HG03521 (cell line): ENCODE results near the gene MYO1E.
A peak's percentile ranks its signal among the peaks of the same experiment; 100 is the strongest.

Source experiments
- ATAC-seq: cut with Tn5 transposase; IDR thresholded peaks from one replicate; pipeline ENCODE4 v1.9.1; 2021; ENCODE audit warnings: mild to moderate bottlenecking, moderate library complexity; ENCODE audit not compliant: unreplicated experiment

MYO1E gene

DNA sequence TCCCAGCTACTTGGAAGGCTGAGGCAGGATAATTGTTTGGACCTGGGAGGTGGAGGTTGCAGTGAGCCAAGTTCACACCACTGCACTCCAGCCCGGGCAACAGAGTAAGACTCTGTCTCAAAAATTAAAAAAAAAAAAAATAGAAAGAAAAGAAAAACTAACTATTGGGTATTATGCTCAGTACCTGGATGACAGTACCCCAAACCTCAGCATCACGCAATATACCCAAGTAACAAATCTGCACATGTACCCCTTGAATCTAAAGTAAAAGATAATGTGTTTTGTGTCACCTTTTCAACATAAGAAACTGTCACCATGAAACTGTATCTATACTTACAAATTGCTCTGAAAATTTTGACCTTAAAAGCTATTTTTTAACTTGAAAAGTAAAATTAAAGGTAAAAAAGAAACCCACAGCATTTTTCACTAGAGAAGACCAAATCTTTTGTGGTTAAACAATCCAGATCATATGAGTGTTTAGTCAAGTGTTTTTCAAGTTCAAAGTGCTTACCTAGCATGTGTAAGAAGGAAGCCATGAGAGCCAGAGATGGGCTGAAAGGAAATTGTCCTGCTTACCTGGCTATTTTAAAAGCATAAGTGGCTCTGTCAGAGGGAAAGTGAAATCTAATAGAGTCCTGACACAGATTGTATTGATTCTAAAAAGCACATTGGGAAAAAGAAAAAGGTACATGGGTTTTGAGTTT lies 50.5 kb downstream of the MYO1E start:
- no peak for ATAC-seq

DNA sequence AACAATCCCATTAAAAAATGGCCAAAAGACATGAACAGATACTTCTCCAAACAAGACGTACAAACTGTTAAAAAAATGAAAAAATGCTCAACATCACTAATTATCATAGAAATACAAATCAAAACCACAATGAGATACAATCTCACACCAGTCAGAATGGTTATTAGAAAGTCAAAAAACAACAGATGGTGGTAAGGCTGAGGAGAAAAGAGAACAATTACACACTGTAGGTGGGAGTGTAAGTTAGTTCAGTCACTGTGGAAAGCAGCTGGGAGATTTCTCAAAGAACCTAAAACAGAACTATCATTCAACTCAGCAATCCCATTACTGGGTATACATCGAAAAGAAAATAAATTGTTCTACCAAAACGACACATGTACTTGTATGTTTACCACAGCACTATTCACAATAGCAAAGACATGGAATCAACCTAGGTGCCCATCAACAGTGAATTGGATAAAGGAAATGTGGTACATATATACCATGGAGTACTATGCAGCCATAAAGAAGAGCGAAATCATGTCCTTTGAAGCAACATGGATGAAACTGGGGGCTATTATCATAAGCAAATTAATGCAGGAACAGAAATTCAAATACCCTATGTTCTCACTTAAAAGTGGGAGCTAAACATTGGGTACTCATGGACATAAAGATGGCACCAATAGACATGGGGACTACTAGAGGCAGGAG lies 51.5 kb downstream of the MYO1E start:
- no peak for ATAC-seq

DNA sequence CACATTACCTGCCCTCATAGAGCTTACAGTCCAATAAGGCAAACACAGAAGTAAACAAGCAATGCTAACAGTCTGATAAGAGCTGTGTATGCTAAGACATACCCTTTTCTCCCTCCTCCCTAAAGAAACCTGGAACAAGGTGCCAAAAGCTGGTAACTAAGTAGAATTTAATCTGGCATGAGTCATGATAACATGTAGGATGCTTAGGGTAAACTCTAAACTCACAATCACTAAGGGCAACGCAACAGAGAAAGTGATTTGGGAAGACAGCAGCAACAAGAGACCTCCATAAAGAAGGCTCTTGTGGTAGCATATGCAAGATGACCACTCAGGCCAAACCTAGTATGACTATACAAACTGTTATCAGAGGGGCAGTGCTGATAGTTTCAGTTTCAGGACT lies 55.5 kb downstream of the MYO1E start:
- no peak for ATAC-seq

DNA sequence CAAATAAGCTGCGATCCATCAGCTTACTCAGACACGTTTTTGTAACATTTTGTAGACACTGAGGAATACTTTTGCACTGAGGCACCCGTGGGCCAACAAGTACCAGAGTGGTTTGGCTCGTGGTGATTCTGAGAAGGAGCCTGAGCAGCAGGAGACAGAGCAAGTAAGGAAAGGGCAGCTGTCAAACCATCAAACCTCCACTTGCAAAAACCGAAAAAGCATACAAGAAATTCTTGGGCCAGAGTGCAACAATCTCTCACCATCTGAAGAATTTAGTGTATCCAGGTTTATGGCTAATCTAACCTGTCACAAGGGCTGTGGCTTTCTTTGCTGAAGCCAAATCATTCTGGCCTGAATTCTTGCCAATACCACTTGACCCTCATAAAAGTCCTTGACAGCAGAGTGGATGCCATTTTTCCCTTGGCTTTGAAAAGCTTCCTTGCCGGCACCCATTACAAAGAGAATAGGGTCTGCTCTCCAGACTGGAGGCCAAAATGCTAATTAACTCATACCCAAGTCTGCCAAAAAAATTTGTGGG lies 56.7 kb downstream of the MYO1E start:
- no peak for ATAC-seq

DNA sequence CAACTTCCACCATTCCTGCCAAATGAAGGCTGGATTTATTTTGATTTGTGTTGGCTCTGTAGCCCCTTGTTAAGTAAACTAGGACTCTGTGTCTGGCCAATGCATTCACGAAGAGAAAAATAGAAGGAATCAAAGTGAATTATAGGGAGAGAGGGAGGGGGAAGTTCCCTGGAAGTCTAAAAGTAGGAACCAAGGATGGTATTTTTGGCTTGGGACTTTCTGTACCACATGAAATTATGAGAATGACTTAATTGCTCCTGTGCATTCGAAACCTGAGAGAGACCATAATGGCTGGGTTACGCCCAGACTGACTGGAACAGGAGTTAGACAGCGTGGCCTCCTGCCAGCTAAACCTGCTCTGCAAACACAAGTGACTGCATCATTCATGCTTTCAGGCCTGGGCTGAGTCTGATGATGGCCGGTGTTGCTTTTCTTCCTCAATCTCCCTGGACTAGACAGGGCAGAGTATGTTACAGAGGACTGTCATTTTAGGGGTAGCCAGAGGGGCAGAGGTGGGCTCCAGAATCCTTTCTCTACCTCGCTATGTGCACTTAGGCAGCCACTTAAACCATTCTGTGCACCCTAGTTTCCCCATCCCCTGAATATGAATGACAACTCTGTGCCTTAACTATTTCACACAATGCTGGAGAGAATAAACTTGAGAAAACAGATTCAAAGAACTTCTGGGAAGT lies 58.9 kb downstream of the MYO1E start:
- peak; percentile 73 for ATAC-seq

DNA sequence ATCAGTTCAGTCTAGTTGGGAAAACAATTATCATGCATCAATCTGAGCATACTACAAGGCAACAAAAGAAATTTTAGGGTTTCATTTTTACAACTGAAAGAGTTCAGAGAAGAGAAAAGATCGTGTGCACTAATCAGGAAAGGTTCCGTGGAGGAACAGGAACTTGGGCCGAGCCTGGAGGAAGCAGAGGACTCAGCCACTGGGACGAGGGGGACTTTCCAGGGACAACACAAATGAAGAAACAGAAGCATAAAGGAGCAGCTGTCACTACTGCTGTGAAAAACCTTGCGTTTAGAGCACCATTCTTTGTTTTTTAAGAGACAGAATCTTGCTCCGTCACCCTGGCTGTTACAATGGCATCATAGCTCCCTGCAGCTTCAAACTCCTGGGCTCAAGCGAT lies 60.5 kb downstream of the MYO1E start:
- ATAC-seq = no peak

DNA sequence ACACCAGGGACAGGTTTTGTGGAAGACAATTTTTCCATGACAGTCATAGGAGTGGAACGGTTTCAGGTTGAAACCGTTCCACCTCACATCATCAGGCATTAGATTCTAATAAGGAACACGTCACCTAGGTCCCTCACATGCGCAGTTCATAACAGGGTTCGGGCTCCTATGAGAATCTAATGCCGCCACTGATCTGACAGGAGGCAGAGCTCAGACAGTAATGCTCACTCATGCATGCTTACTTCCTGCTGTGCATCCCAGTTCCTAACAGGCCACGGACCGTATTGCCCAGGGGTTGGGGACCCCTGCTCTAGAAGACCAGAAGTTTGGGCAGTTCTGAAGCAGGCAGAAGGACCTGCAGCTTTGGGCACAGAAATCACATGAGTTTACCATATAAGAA lies 61.5 kb downstream of the MYO1E start:
- ATAC-seq = no peak

DNA sequence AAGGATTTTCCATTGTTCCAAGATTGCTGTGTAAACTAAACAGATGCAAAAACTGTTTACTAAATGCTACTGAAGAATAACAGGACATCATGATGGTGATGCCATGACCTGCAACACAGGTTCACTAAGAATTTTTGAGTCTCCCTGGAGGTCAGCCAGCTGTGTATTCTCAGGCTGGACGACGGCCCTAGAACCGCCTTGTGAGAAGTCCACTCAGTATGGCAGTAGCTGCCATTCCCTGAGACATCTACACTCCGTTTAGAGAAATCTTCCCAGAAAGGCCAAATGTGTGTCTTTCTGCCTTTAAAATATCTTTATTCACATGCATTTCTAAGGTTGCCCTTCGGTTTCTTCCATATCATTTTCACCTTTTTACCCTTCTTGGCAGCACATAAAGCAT lies 63.3 kb downstream of the MYO1E start:
- ATAC-seq = no peak

DNA sequence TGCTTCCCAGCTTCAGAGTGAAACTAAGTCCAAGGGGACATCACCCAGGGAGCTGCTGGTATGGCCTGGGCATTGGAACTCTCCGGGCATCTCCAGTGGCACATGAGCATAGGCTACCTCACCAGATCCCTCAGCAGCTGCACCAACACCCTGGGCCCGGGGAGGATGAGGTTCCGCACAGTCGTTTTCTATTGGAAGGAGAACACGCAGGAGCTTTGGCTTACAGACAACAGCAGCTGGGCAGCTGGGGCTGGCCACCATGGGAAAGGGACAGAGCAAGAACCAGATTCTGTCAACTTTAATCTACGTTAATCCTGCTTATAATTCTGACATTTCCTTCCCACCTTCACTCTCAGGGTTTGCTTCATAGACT lies 65.5 kb downstream of the MYO1E start:
- ATAC-seq = no peak

DNA sequence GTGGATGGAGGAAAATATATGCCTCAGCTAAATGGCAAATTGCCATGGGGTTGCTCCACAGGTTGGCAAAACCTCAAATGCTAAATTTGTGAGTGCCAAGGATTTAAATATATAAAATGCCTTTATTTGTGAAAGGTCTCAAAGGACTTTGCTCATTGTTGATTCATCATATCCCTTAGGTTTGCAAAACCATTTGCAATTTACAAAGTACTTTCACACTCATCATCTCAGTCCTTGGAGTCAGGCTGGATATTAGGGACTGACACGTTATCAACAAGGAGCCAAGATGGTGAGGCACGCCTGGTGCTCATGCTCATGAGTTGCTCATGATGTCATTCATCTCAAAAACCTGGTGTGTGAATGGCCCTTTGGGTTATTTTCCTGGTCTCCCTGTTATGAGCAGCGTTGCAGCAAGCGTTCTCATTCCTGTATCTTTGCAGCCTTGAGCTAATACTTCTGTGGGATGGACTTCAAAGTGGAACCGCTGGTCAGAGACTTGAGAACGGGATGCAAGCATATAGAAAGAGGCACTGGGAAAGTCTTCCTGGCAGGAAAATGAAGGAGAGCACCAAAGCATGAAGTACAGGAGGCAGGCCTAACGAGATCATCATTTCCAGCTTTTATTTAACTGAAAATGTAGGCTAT lies 66.0 kb downstream of the MYO1E start:
- no peak for ATAC-seq

DNA sequence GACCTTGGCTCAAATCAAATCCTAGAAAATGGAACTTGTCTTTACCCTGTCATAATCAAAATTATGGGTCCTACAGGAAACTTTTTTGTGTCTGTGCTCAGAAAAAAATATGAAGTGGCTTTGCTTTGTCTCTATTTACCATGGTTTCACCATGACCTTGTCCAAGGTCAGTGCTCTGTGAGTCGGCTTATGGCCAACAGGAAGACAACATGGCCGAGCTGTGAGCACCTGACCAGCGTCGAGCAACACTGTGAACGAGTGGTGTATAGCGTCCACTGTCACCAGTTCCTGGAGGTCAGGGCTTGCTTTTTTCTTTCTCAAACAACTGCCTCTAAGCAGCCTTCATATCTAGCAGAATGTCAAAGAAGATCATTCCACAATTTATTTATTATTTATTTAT lies 67.9 kb downstream of the MYO1E start:
- no peak for ATAC-seq

DNA sequence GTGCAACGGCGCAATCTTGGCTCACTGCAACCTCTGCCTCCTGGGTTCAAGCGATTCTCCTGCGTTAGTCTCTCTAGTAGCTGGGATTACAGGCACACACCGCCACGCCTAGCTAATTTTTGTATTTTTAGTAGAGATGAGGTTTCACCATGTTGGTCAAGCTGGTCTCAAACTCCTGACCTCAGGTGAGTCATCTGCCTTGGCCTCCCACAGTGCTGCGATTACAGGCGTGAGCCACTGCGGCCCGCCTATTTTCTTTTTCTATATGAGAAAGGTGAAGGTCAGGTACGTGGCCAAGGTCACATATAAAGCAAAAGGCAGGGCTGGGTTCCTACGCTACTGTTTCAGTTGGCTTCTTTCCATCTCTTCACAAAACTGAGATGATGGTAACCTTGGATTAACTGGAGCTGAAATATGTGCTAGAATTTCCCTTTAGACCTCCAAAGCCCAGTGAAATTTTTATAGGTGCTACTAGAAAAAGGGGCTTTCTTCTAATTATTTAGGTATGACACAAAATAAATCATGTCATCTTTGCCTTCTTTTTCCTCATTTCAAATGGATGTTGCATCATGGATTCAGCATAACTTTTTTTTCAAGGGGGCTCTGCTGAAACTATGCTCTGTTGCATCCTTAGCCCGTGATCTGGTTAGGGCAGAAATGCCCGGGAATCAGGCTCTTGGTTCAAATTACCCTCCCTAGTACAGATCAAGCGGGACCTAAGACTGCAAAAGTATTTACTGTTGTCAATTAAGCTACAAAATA lies 68.5 kb downstream of the MYO1E start:
- ATAC-seq = no peak

DNA sequence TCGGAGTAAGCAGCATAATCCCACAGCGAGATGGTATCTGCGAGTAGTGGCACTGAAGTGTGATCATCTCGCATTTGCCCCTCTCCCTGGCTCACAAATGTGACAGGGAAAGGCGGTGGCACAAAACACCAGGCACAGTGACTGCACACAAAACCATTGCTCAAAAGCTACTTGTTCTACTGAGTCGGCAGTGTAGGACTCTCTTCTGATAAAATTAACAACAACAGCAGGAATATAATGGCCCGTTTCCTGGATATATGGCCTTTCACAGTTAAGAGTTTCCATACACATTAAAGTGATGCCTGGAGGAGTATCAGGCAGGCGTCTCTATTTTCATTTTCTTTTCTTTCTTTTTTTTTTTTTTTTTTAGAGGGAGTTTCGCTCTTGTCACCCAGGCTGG lies 69.0 kb downstream of the MYO1E start:
- no peak for ATAC-seq

DNA sequence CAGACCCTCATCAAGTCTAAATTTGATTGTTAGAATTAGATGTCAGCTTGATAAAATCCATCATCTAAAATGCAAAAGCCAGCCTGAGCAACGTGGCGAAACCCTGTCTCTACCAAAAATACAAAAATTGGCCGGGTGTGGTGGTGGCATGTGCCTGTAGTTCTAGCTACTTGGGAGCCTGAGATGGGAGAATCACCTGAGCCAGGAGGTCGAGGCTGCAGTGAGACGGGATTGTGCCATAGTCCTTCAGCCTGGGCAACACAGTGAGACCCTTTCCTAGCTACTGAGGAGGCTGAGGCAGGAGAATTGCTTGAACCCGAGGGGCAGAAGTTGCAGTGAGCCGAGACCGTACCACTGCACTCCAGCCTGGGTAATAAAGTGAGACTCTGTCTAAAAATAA lies 69.5 kb downstream of the MYO1E start:
- ATAC-seq = no peak

DNA sequence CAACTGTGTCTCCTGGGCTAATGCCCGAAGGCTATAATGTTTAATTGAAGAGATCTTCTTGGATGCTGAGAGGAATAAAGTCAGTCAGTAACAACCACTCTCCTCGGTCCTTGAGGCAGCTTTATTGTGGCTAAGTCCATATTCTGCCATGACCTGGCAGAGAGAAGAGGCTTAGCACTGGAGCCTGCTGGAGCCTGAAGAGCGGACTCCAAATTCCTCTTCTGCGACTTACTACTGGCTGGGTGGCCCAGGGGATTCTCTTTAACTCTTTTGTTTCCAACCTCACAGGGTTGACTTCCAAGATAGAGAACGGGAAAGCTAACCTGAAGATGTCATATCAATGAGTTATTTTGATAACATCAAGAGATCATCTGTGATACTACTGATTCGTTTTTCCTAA lies 71.1 kb downstream of the MYO1E start:
- no peak for ATAC-seq

DNA sequence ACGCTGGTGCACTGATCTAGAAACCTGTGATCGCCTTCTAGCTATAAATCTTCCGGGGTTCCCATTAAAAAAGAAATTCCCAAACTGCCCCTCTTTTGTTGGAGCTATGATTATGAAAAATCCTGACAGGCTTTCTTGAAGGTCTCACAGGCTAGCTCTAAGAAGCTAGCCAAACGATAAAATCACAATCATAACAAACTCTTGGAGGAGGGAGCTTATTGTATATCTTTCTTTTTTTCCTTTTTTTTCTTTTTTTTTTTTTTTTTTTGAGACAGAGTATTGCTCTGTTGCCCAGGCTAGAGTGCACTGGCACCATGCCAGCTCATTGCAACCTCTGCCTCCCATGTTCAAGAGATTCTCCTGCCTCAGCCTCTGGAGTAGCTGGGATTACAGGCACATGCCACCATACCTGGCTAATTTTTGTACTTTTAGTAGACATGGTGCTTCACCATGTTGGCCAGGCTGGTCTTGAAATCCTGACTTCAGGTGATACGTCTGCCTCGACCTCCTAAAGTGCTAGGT lies 72.0 kb downstream of the MYO1E start:
- ATAC-seq = no peak

DNA sequence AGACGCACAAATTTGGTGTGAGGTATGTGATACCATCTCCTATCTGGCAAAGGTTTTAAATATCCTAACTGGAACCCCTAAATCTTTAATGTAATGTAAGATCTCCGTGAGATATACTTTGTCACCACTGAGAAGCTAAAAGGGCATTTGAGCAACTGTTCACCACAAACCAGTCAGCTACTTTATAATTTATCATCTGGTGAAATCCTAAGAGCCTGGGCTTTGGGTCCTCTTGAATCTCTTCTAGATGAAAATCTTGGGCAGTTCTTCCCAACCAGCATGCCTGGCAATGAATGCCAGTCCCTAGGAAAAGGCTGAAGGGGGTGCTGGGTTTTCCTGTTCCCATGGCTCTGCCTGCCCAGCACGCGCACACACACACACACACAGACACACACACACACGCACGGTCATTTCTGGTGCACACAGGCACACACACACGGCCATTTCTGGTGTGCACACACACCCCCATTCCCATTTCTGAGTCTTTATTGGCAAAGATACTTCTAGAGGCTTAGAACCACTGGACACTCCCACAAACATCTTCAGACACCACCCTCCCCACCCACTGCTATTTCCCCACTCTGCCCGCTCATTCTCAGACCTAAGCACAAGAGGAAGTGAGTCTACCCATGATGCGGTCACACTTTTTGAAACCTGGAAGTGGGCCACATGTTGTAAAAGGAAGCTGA lies 72.6 kb downstream of the MYO1E start:
- ATAC-seq = peak; percentile 64

DNA sequence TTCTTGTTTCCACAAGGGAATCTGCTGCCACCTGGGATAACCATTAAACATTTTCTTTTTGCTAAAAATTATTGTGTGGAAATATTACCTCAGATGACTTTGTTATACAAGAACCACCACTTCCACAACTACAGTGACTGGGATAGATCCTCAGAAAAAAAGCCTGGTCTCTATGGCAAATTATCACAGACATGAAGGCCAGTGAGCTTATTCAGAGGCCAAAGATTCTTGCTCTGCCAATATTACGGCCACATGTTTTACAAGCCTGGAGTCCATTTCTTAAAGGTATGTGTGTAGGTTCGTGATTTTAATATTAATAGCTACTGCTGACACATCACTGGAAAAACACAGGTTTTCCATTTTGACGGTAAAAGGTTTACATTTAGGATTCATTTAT lies 73.8 kb downstream of the MYO1E start:
- no peak for ATAC-seq

DNA sequence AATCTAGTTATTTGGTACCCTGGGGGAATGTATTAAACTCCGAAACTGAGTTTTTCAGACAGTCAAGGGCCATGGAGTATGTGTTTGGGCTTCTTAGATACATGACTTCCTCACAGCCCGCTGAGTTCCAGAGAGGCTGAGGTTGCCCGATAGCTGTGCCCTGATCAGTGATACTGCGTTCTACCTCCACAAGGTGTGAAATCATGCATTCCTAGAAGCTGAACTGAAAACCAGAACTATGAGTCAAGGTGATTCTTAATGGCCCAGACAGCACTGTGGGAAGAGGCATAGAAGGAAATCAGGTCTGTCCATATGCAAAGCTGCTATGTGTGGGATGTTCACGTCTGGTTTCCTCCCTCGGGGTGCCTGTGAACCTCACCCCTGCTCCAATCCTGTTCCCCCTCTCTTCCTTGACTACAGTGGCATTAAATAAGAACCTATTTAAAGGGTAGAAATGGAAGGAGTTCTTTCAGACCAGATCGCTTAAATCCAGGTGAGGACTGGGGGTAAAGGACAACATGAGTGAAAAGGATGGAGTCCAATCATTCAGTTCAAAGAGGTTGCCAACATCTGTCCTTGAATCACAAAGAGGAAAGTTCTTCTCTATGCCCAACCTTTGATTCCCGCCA lies 74.3 kb downstream of the MYO1E start:
- peak; percentile 62 for ATAC-seq
